GM12878 (cell line): ENCODE measurements around the gene OR6C2.

ENCODE experiments used
- CTCF ChIP-seq, 3 experiments: IDR thresholded peaks in 2 of 3; conservative IDR thresholded peaks in 1 of 3; 2 replicates each; pipeline ENCODE4 v1.5.1; 2011; ENCODE audit warnings: low read depth in 3 of 3, low read length in 3 of 3, mild to moderate bottlenecking in 3 of 3, control low read depth in 2 of 3, moderate library complexity in 2 of 3, inconsistent platforms in 1 of 3, mixed read lengths in 1 of 3; ENCODE audit not compliant: control insufficient read depth in 2 of 3, insufficient read depth in 1 of 3; ENCODE audit errors: extremely low read depth in 1 of 3
- CUX1 ChIP-seq: IDR thresholded peaks from 2 replicates; pipeline ENCODE4 v1.6.1; 2012; ENCODE audit warnings: improper control_type of control experiment, low read depth, low read length; ENCODE audit not compliant: insufficient replicate concordance
- DPF2 ChIP-seq: fragments of 450-650 bp; IDR thresholded peaks from 2 replicates; pipeline ENCODE4 v1.6.1; 2017; ENCODE audit warnings: mild to moderate bottlenecking
- IRF4 ChIP-seq: IDR thresholded peaks from 2 replicates; pipeline ENCODE4 v1.6.1; 2011; ENCODE audit warnings: low read depth, low read length
- MLLT1 ChIP-seq: fragments of 450-650 bp; IDR thresholded peaks from 2 replicates; pipeline ENCODE4 v1.6.1; 2016; ENCODE audit warnings: mild to moderate bottlenecking
- MYC ChIP-seq: IDR thresholded peaks from 2 replicates; pipeline ENCODE4 v1.6.1; 2011; ENCODE audit warnings: mild to moderate bottlenecking, low read length, moderate library complexity, inconsistent platforms; ENCODE audit not compliant: insufficient read depth, insufficient replicate concordance, insufficient read length, severe bottlenecking
- NR2F1 ChIP-seq: fragments of 450-650 bp; conservative IDR thresholded peaks from 2 replicates; pipeline ENCODE4 v1.6.1; 2017; ENCODE audit warnings: mild to moderate bottlenecking
- POLR2AphosphoS2 ChIP-seq: IDR thresholded peaks from 2 replicates; pipeline ENCODE4 v1.6.1; 2011; ENCODE audit warnings: low read depth, mild to moderate bottlenecking, low read length, improper control_type of control experiment, moderate library complexity
- POLR2AphosphoS5 ChIP-seq: IDR thresholded peaks from 2 replicates; pipeline ENCODE4 v1.6.1; 2011; ENCODE audit warnings: mild to moderate bottlenecking, low read length, inconsistent platforms
- SIN3A ChIP-seq: IDR thresholded peaks from 2 replicates; pipeline ENCODE4 v1.6.1; 2012; ENCODE audit warnings: low read depth, low read length, improper control_type of control experiment
- USF1 ChIP-seq: IDR thresholded peaks from 2 replicates; pipeline ENCODE4 v1.6.1; 2011; ENCODE audit warnings: borderline replicate concordance, low read depth, mild to moderate bottlenecking, moderate library complexity, mixed read lengths, low read length; ENCODE audit not compliant: insufficient read depth; ENCODE audit errors: extremely low read length
- ZBTB33 ChIP-seq: fragments of 450-650 bp; IDR thresholded peaks from 2 replicates; pipeline ENCODE4 v1.6.1; 2017; ENCODE audit warnings: mild to moderate bottlenecking
- ZNF24 ChIP-seq: fragments of 450-650 bp; IDR thresholded peaks from 2 replicates; pipeline ENCODE4 v1.6.1; 2017; ENCODE audit warnings: antibody characterized with exemption, mild to moderate bottlenecking
- ZZZ3 ChIP-seq: IDR thresholded peaks from 2 replicates; pipeline ENCODE4 v1.6.1; 2011; ENCODE audit warnings: low read depth; ENCODE audit not compliant: control insufficient read depth, insufficient read length

- TF ChIP-seq SIN3A, result no peak
- no peak for TF ChIP-seq CUX1
- TF ChIP-seq CTCF (IDR thresholded peaks at IDR 0.05 in 2 of 3, conservative IDR thresholded peaks at IDR 0.05 in 1 of 3; ENCODE audit: control insufficient read depth in 2 of 3, extremely low read depth in 1 of 3, insufficient read depth in 1 of 3, low read depth in 3 of 3, low read length in 3 of 3), result no peak
- no peak for TF ChIP-seq POLR2AphosphoS5
- TF ChIP-seq POLR2AphosphoS2, result no peak
- no peak for TF ChIP-seq ZNF24
- TF ChIP-seq NR2F1, result no peak
- TF ChIP-seq MLLT1, result no peak
- TF ChIP-seq IRF4, result no peak
- no peak for TF ChIP-seq USF1
- no peak for TF ChIP-seq ZZZ3
- TF ChIP-seq ZBTB33, result no peak
- TF ChIP-seq MYC, result no peak
- TF ChIP-seq DPF2, result no peak
These were observed 25.4 kb downstream of the OR6C2 start for GRCh38 chr12:55469291-55469690.
